CD4-positive, alpha-beta T cell treated with Interleukin-15 for 1 hour (primary cell): ENCODE measurements around the gene IQCE.
"Not testable (repeated sequence)": the region's sequence is repeated elsewhere in the genome, so short reads cannot be mapped to it uniquely, and the experiment has no call there.

Experiments
- DNase-seq: peaks from one replicate; pipeline ENCODE4 v3.0.0-alpha.2; 2020

Gene IQCE

GRCh38 chr7:2604608-2605174 is 45.9 kb downstream of the IQCE start:
- no peak for DNase-seq

GRCh38 chr7:2605608-2606538 is 47.1 kb downstream of the IQCE start:
- no peak for DNase-seq

GRCh38 chr7:2606539-2606936 is 47.8 kb downstream of the IQCE start:
- DNase-seq = no peak

GRCh38 chr7:2607122-2607922 is 48.5 kb downstream of the IQCE start:
- DNase-seq = peak; percentile 33

- no peak for DNase-seq
Measured at GRCh38 chr7:2607923-2608904, 49.4 kb downstream of the IQCE start.

GRCh38 chr7:2608921-2609411 is 50.2 kb downstream of the IQCE start:
- DNase-seq = peak; percentile 59

GRCh38 chr7:2609646-2610045 is 50.9 kb downstream of the IQCE start:
- not testable (repeated sequence) for DNase-seq

- no peak for DNase-seq
Measured at GRCh38 chr7:2610466-2610865, 51.7 kb downstream of the IQCE start.

- DNase-seq = no peak
Measured at GRCh38 chr7:2610898-2611297, 52.1 kb downstream of the IQCE start.

GRCh38 chr7:2611401-2611800 is 52.6 kb downstream of the IQCE start:
- no peak for DNase-seq

GRCh38 chr7:2611922-2612321 is 53.1 kb downstream of the IQCE start:
- no peak for DNase-seq

GRCh38 chr7:2612445-2613097 is 53.8 kb downstream of the IQCE start:
- DNase-seq = no peak

- DNase-seq = no peak
Measured at GRCh38 chr7:2613098-2613930, 54.5 kb downstream of the IQCE start.

- DNase-seq = no peak
Measured at GRCh38 chr7:2613931-2614600, 55.3 kb downstream of the IQCE start.

GRCh38 chr7:2614631-2615330 is 56.0 kb downstream of the IQCE start:
- DNase-seq = no peak

- no peak for DNase-seq
Measured at GRCh38 chr7:2616387-2617324, 57.9 kb downstream of the IQCE start.

GRCh38 chr7:2617325-2617905 is 58.6 kb downstream of the IQCE start:
- DNase-seq = no peak

GRCh38 chr7:2619116-2619515 is 60.3 kb downstream of the IQCE start:
- DNase-seq = no peak
